ENCODE measurements around the gene DISC1.
"Not testable (repeated sequence)": the region's sequence is repeated elsewhere in the genome, so short reads cannot be mapped to it uniquely, and the experiment has no call there.

Gene DISC1

GRCh38 chr1:231761747-231762541, 135.4 kb downstream of the DISC1 start:
- no peak for DNase-seq (ENCODE audit: low read depth)
- no peak overlapping the region for H3K4me3 ChIP-seq (ENCODE audit: low read depth, low read length)
- TF ChIP-seq, protein P1, sequence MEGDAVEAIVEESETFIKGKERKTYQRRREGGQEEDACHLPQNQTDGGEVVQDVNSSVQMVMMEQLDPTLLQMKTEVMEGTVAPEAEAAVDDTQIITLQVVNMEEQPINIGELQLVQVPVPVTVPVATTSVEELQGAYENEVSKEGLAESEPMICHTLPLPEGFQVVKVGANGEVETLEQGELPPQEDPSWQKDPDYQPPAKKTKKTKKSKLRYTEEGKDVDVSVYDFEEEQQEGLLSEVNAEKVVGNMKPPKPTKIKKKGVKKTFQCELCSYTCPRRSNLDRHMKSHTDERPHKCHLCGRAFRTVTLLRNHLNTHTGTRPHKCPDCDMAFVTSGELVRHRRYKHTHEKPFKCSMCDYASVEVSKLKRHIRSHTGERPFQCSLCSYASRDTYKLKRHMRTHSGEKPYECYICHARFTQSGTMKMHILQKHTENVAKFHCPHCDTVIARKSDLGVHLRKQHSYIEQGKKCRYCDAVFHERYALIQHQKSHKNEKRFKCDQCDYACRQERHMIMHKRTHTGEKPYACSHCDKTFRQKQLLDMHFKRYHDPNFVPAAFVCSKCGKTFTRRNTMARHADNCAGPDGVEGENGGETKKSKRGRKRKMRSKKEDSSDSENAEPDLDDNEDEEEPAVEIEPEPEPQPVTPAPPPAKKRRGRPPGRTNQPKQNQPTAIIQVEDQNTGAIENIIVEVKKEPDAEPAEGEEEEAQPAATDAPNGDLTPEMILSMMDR (IDR thresholded peaks at IDR 0.05; ENCODE audit: insufficient read depth, low read depth, low read length, missing control alignments), result no peak

- TF ChIP-seq, protein P1 (IDR thresholded peaks at IDR 0.05; ENCODE audit: insufficient read depth, low read depth, low read length, missing control alignments), result no peak
- no peak for DNase-seq (ENCODE audit: low read depth)
- no peak overlapping the region for H3K4me3 ChIP-seq (ENCODE audit: low read depth, low read length)
These were observed 136.9 kb downstream of the DISC1 start for GRCh38 chr1:231763456-231763855.

DNA sequence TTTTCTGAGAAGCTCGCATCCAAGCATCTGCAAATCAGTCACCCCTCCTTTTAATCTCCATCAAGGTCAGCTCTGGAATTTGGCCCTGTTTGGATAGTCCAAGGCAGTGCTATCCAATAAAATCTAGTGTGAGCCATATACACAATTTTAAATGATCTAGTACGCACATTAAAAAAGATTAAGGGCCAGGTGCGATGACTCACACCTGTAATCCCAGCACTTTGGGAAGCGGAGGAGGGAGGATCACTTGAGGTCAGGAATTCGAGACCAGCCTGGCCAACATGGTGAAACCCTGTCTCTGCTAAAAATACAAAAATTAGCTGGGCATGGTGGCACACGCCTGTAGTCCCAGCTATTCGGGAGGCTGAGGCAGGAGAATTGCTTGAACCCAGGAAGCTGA, 139.2 kb downstream of the DISC1 start:
- not testable (repeated sequence) for H3K4me3 ChIP-seq (ENCODE audit: low read depth, low read length); DNase-seq (ENCODE audit: low read depth)

GRCh38 chr1:231767471-231767870, 140.9 kb downstream of the DISC1 start:
- H3K4me3 ChIP-seq (ENCODE audit: low read depth, low read length), result no peak overlapping the region
- TF ChIP-seq, protein P1 (IDR thresholded peaks at IDR 0.05; ENCODE audit: insufficient read depth, low read depth, low read length, missing control alignments), result no peak
- DNase-seq (ENCODE audit: low read depth), result no peak

GRCh38 chr1:231768416-231768815, 141.8 kb downstream of the DISC1 start:
- H3K4me3 ChIP-seq (ENCODE audit: low read depth, low read length), result no peak overlapping the region
- TF ChIP-seq, protein P1 (IDR thresholded peaks at IDR 0.05; ENCODE audit: insufficient read depth, low read depth, low read length, missing control alignments), result no peak

DNA sequence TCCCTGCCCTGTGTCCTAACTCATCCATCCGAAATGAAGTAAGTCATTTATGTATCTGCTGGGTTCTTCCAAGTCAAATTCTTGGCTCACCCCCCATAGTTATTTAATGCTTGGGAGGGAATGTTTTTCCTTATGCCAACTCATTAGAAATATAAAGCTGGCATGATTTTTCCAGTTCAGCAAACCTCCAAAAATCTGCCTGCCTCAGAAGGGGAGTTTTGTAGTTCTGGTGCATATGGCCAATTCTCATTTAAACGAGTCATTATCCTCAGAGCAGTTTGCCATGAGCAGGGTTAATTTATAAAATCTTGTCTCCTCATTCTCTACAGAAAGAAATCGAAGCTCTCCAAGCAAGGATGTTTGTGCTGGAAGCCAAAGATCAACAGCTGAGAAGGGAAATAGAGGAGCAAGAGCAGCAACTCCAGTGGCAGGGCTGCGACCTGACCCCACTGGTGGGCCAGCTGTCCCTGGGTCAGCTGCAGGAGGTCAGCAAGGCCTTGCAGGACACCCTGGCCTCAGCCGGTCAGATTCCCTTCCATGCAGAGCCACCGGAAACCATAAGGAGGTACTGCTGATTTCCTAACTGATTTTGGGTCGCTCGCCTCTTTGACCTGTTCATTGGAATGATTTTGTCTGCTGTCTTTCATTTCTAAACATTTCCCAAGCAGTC, 144.1 kb downstream of the DISC1 start:
- DNase-seq (ENCODE audit: low read depth), result no peak
- H3K4me3 ChIP-seq (ENCODE audit: low read depth, low read length), result no peak overlapping the region
- TF ChIP-seq, protein P1 (IDR thresholded peaks at IDR 0.05; ENCODE audit: insufficient read depth, low read depth, low read length, missing control alignments), result no peak

More at GRCh38 chr1:231768416-231768815, 141.8 kb downstream of the DISC1 start:
- no peak for DNase-seq (ENCODE audit: low read depth)

DNA sequence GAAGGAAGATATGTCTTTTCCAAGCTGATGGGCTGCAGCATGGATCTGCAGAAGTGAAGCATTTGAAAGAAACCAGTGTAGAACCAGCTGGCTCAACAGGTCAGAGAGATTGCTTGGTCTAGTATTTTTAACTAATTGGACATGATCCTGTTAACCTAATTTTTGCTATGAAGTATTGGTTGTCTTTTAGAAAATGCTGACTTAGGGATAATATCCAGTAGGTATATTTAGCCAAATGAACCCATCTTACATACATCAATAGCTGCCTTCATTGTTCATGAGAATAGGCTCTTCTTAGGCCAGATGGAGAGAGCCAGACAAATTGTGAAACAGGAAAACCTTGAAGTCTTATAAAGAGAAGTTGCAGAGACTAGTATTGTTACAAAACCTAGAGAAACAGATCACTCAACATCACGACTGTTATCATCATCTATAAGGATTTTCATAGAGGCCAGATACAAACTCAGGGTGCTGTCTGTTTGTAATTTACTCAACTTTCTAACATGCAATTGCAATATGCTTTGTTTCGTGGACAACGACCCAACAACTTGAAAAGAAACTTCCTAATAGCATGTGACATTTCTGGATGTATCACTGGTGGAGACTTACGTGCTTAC, 148.2 kb downstream of the DISC1 start:
- TF ChIP-seq, protein P1 (IDR thresholded peaks at IDR 0.05; ENCODE audit: insufficient read depth, low read depth, low read length, missing control alignments), result no peak
- DNase-seq (ENCODE audit: low read depth), result no peak
- no peak overlapping the region for H3K4me3 ChIP-seq (ENCODE audit: low read depth, low read length)
